Astrocyte of the spinal cord (primary cell): ENCODE data around the gene GPSM1.

ENCODE experiments used
- DNase-seq: peaks from one replicate; pipeline ENCODE4 v3.0.0; 2011; ENCODE audit warnings: low read depth, low spot score
- H3K4me3 ChIP-seq: 2 replicates; pipeline ENCODE4 v1.5.1; 2011; ENCODE audit warnings: low read depth, mild to moderate bottlenecking, low read length, moderate library complexity
- CTCF ChIP-seq: IDR thresholded peaks from 2 replicates; pipeline ENCODE4 v1.5.1; 2012; ENCODE audit warnings: low read depth, mild to moderate bottlenecking, low read length, inconsistent platforms
- in situ Hi-C: cut with HindIII; loops from 2 replicates; pipeline ENCODE4 v1.10.0; 2017; ENCODE audit warnings: low sequenced_read_pairs

Gene GPSM1

GRCh38 chr9:136329636-136330405 lies 2.5 kb downstream of the GPSM1 start:
- no peak for TF ChIP-seq CTCF
- no peak for DNase-seq
- H3K4me3 ChIP-seq: peak overlapping the region; percentile 74
- in situ Hi-C loops: no loop called here

DNA sequence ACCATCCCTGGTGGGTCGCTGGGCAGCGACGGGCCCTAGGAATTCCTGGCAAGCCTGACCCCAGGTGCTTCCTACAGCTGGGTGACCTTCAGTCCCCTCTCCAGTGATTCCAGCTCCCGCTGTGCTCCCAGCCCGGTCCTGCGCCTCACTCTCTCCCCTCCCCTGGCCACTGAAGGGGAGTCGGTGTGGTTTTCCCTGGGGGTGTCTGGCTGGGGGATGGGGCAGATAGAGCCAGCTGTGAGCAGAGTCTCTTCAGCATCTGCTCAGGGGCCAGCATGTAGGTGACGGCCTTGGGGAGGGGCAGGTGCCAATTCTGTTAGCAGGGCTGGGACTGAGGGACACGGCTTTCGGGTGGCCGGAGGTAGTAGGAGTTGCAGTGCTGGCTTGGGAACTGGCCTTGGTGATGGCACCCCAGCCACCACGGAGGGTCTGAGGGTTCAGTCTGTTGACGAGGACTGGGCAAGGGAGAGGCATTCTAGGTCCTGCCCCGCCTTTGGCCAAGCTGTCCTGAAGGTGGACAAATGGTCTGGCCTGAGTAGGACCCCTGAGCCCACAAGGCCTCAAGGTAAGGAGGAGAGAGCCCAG lies 3.2 kb downstream of the GPSM1 start:
- H3K4me3 ChIP-seq: no peak overlapping the region
- in situ Hi-C loops: no loop called here
- no peak for TF ChIP-seq CTCF
- no peak for DNase-seq

DNA sequence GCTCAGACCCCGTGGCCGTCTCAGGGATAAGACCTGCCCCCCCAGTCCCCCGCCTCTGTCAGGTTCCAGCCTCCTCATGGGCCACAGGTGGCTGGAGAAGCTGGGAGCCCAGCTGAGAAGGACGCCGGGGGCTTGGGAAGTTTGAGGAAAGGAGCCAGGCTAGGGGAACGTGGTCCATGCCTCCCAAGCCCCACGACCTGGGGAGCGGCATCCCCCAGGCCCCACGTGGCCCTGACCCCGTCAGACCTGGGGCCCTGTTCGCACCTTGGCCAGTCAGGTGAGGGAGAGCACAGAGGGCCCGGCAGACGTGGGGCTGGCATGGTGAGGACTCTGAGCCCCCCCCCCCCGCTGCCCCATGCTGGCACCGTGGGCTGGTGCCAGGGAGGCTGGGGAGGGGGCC lies 3.7 kb downstream of the GPSM1 start:
- H3K4me3 ChIP-seq: no peak overlapping the region
- no peak for TF ChIP-seq CTCF
- in situ Hi-C loops: no loop called here
- DNase-seq: no peak

GRCh38 chr9:136331556-136332481 lies 4.5 kb downstream of the GPSM1 start:
- TF ChIP-seq CTCF: no peak
- H3K4me3 ChIP-seq: no peak overlapping the region
- DNase-seq: no peak
- in situ Hi-C loops: no loop called here

GRCh38 chr9:136332482-136332983 lies 5.2 kb downstream of the GPSM1 start:
- in situ Hi-C loops: no loop called here
- H3K4me3 ChIP-seq: no peak overlapping the region
- TF ChIP-seq CTCF: no peak
- DNase-seq: no peak

DNA sequence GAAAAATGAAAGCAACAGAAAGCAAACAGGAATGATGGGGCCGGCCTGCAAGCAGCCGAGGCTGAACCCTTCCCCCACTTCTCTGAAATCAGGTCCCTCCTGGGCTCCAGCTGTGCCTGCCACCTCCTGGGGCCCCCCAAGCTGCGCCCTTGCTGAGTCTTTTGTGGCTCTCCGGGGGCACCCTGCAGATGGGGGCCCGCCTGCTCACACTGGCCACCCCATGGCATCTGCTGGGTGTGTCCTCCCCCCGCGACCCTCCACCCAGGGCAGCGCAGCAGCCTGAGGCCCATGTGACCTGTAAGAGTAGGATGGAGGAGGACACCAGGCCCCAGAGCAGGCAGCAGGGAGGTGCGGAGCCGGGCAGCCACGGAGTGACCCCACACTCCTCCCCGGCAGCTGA lies 5.7 kb downstream of the GPSM1 start:
- DNase-seq: no peak
- in situ Hi-C loops: no loop called here
- no peak for TF ChIP-seq CTCF
- no peak overlapping the region for H3K4me3 ChIP-seq
